Amygdala (tissue), 56 donors: ENCODE data around the gene OGDH.
A peak's percentile ranks its signal among the peaks of the same experiment; 100 is the strongest.
"Not testable (repeated sequence)": the region's sequence is repeated elsewhere in the genome, so short reads cannot be mapped to it uniquely, and the experiment has no call there.

ENCODE experiments used
- DNase-seq, 56 donors: peaks; one replicate each; lab custom pipeline; 2025; lab: John Stamatoyannopoulos, UW

OGDH gene

GRCh38 chr7:44576228-44576627, 30.2 kb upstream of the OGDH start:
- no peak for DNase-seq

GRCh38 chr7:44580945-44581878, 25.2 kb upstream of the OGDH start:
- DNase-seq, result peak in 6 of 56 donors; percentile 35 to 52 (median 44)

GRCh38 chr7:44581879-44582603, 24.4 kb upstream of the OGDH start, which contains the start of gene TMED4:
Gene TMED4, minus strand, starts transcription at chr7:44582231. Its CDS starts 25 bp downstream, at chr7:44582206.
- DNase-seq, result peak; percentile 88 to 100 (median 98)

- DNase-seq, result no peak
Observed at GRCh38 chr7:44583146-44583865, 23.1 kb upstream of the OGDH start.

- peak in 7 of 56 donors; percentile 4 to 56 (median 6) for DNase-seq
Observed at GRCh38 chr7:44587843-44588711, 18.4 kb upstream of the OGDH start.

GRCh38 chr7:44590910-44591309, 15.5 kb upstream of the OGDH start:
- DNase-seq, result no peak

- DNase-seq, result no peak
Observed at GRCh38 chr7:44595934-44596635, 10.3 kb upstream of the OGDH start.

- not testable (repeated sequence) for DNase-seq
Observed at GRCh38 chr7:44597181-44597580, 9.2 kb upstream of the OGDH start.

- DNase-seq, result no peak
Observed at GRCh38 chr7:44599222-44599621, 7.2 kb upstream of the OGDH start.

GRCh38 chr7:44602576-44602910, 3.9 kb upstream of the OGDH start:
- DNase-seq, result no peak

GRCh38 chr7:44603193-44603592, 3.2 kb upstream of the OGDH start:
- DNase-seq, result no peak

- DNase-seq, result no peak
Observed at GRCh38 chr7:44604941-44605340, 1.5 kb upstream of the OGDH start.

- DNase-seq, result no peak
Observed at GRCh38 chr7:44607141-44608068, 978 bp downstream of the OGDH start.

GRCh38 chr7:44608916-44609648, 2.7 kb downstream of the OGDH start:
- no peak for DNase-seq

- no peak for DNase-seq
Observed at GRCh38 chr7:44609829-44610228, 3.4 kb downstream of the OGDH start.

GRCh38 chr7:44615149-44615611, 8.8 kb downstream of the OGDH start:
- no peak for DNase-seq

GRCh38 chr7:44615793-44616192, 9.4 kb downstream of the OGDH start:
- no peak for DNase-seq
